H1 (cell line): Measurements from ENCODE around the gene BRCA1. TPM values are rescaled to one million over a fixed set of nuclear protein-coding genes. Genes with fewer than 3 reads are reported as not detected.

Experiments used
- ATF3 ChIP-seq: IDR thresholded peaks from 2 replicates; pipeline ENCODE4 v1.6.1; 2011; ENCODE audit warnings: low read depth, mild to moderate bottlenecking, low read length; ENCODE audit not compliant: insufficient read depth
- CREB1 ChIP-seq: IDR thresholded peaks from 2 replicates; pipeline ENCODE4 v1.6.1; 2012; ENCODE audit warnings: inconsistent platforms
- CTBP2 ChIP-seq: IDR thresholded peaks from 2 replicates; pipeline ENCODE4 v1.7.0; 2011; ENCODE audit warnings: borderline replicate concordance, mild to moderate bottlenecking, moderate library complexity, mixed read lengths, low read length; ENCODE audit not compliant: insufficient read depth, insufficient read length
- E2F6 ChIP-seq: IDR thresholded peaks from 2 replicates; pipeline ENCODE4 v1.6.1; 2012; ENCODE audit warnings: inconsistent platforms
- JUND ChIP-seq: IDR thresholded peaks from 2 replicates; pipeline ENCODE4 v1.6.1; 2011; ENCODE audit warnings: mild to moderate bottlenecking, improper control_type of control experiment, low read length
- KDM1A ChIP-seq: fragments of 200-600, 300-600 bp; sonication (generic); IDR thresholded peaks from 2 replicates; pipeline ENCODE4 v1.7.1; 2016; ENCODE audit warnings: mild to moderate bottlenecking, low read length, borderline replicate concordance
- SIX5 ChIP-seq: IDR thresholded peaks from 2 replicates; pipeline ENCODE4 v1.6.1; 2011; ENCODE audit warnings: mild to moderate bottlenecking, low read depth, low read length
- SRF ChIP-seq: IDR thresholded peaks from 2 replicates; pipeline ENCODE4 v1.6.1; 2011; ENCODE audit warnings: mild to moderate bottlenecking, low read depth, low read length, moderate library complexity
- TBP ChIP-seq: IDR thresholded peaks from 2 replicates; pipeline ENCODE4 v1.6.1; 2011; ENCODE audit warnings: low read depth, low read length, improper control_type of control experiment
- YY1 ChIP-seq: IDR thresholded peaks from 2 replicates; pipeline ENCODE4 v1.6.1; 2011; ENCODE audit warnings: low read depth, mild to moderate bottlenecking, low read length
- polyA plus RNA-seq, 7 experiments: library from polyadenylated mRNA; depleted of rRNA in 3 of 7; stranded (reverse) in 5 of 7; unstranded in 2 of 7; fragments of >200 nt in 5 of 7; fragments of 200-250 nt in 2 of 7; gene quantifications; 1 replicate in 5 of 7; 2 replicates in 1 of 7; 4 replicates in 1 of 7; pipeline versions ENCODE4 v1.2.1 to v1.2.3, GENCODE V29; 2011 to 2013; ENCODE audit warnings: missing spikeins in 2 of 7, mixed read lengths in 2 of 7
- total RNA-seq: library from RNA; stranded (reverse); fragmentation: NEBNext Ultra II Directional; extraction: Animal tissue kit (Norgen Biotek cat#: 25700); gene quantifications from 2 replicates; pipeline ENCODE4 v1.2.1, GENCODE V29; 2021

The BRCA1 gene
- total and polyA plus RNA-seq, 2 of the 8 experiments (the other 6 are each of a cell fraction or from before 2014, with no cell fraction given) = 30.7 to 39.2 TPM

GRCh38 chr17:43170140-43170765 is 45.1 kb upstream of the BRCA1 start (continued):
- peak; percentile 96 for TF ChIP-seq CREB1
- peak; percentile 43; the same call in 1 of the 2 replicates for TF ChIP-seq SIX5
- TF ChIP-seq SRF = no peak
- peak; percentile 14; the same call in 1 of the 2 replicates for TF ChIP-seq TBP
- TF ChIP-seq ATF3 = peak; percentile 73
- no peak for TF ChIP-seq E2F6
- no peak for TF ChIP-seq YY1
- no peak for TF ChIP-seq JUND
- TF ChIP-seq KDM1A = no peak
- TF ChIP-seq CTBP2 = no peak
